Karpas-422 (cell line): ENCODE measurements around the gene ALPG. TPM values are rescaled to one million over a fixed set of nuclear protein-coding genes. Genes with fewer than 3 reads are reported as not detected.

Experiments
- DNase-seq: peaks from one replicate; pipeline ENCODE4 v3.0.0-alpha.2; 2015
- H2AFZ ChIP-seq: fragments of 200-600 bp; sonication (generic); 2 replicates; pipeline ENCODE4 v1.6.1; 2014; ENCODE audit warnings: antibody characterized with exemption, low read length, mixed read lengths
- H3K27ac ChIP-seq: fragments of 200-600 bp; sonication (generic); 2 replicates; pipeline ENCODE4 v1.5.1; 2014; ENCODE audit warnings: mild to moderate bottlenecking, low read length, moderate library complexity
- H3K27me3 ChIP-seq: fragments of 200-600 bp; sonication (generic); 2 replicates; pipeline ENCODE4 v1.6.1; 2014; ENCODE audit warnings: low read length, mixed read lengths
- H3K36me3 ChIP-seq: fragments of 200-600 bp; sonication (generic); 2 replicates; pipeline ENCODE4 v1.6.1; 2014; ENCODE audit warnings: low read length, mixed read lengths; ENCODE audit not compliant: insufficient read depth
- H3K4me1 ChIP-seq: fragments of 200-600 bp; sonication (generic); 2 replicates; pipeline ENCODE4 v1.6.1; 2014; ENCODE audit warnings: mild to moderate bottlenecking, low read length, mixed read lengths
- H3K4me2 ChIP-seq: fragments of 200-600 bp; sonication (generic); 2 replicates; pipeline ENCODE4 v1.6.1; 2014; ENCODE audit warnings: low read length, low read depth, mild to moderate bottlenecking; ENCODE audit not compliant: poor library complexity, severe bottlenecking
- H3K4me3 ChIP-seq: fragments of 200-600 bp; sonication (generic); 2 replicates; pipeline ENCODE4 v1.5.1; 2014; ENCODE audit warnings: mild to moderate bottlenecking, antibody characterized with exemption, low read length, mixed read lengths
- H3K79me2 ChIP-seq: fragments of 200-600 bp; sonication (generic); 2 replicates; pipeline ENCODE4 v1.6.1; 2014; ENCODE audit warnings: mild to moderate bottlenecking, low read length, mixed read lengths
- H3K9ac ChIP-seq: fragments of 200-600 bp; sonication (generic); 2 replicates; pipeline ENCODE4 v1.6.0; 2014; ENCODE audit warnings: low read length
- H3K9me2 ChIP-seq: fragments of 200-600 bp; sonication (generic), shearing (Covaris generic); replicated peaks from 2 replicates; pipeline ENCODE4 v1.6.0; 2014; ENCODE audit warnings: mild to moderate bottlenecking, low read length, moderate library complexity; ENCODE audit not compliant: insufficient read depth
- H3K9me3 ChIP-seq: fragments of 300-700, 200-600 bp; sonication (generic); 2 replicates; pipeline ENCODE4 v1.6.1; 2014; ENCODE audit warnings: low read length, mixed read lengths
- H4K20me1 ChIP-seq: fragments of 200-600 bp; sonication (generic); 2 replicates; pipeline ENCODE4 v1.6.1; 2014; ENCODE audit warnings: mild to moderate bottlenecking, antibody characterized with exemption, low read length, low read depth; ENCODE audit not compliant: insufficient read depth
- total RNA-seq: library from RNA; depleted of rRNA; stranded (reverse); fragments of >200 nt; shearing (Covaris generic); gene quantifications from 2 replicates; pipeline ENCODE4 v1.2.3, GENCODE V29; 2014; ENCODE audit warnings: low replicate concordance

ALPG gene
- total RNA-seq, 1 experiment from 2014 or later, result not detected

GRCh38 chr2:232411901-232412629 lies 5.4 kb downstream of the ALPG start:
- H3K9me2 ChIP-seq, result no peaks in the 10 kb centered on the region
- peak; percentile 57 for DNase-seq
- peak overlapping the region; percentile 29 for H3K4me2 ChIP-seq
- no peaks in the 10 kb centered on the region for H3K9me3 ChIP-seq
- no peak overlapping the region for H3K27ac ChIP-seq
- no peaks in the 10 kb centered on the region for H3K79me2 ChIP-seq
- H2AFZ ChIP-seq, result 0 out of 2 replicates have a peak overlapping the region, but pooled peaks have one; percentile 1
- no peaks in the 10 kb centered on the region for H4K20me1 ChIP-seq
- H3K4me1 ChIP-seq, result peaks cover 18% of the 10 kb centered on the region
- no peak overlapping the region for H3K9ac ChIP-seq
- no peaks in the 10 kb centered on the region for H3K27me3 ChIP-seq
- H3K36me3 ChIP-seq, result no peaks in the 10 kb centered on the region
- no peak overlapping the region for H3K4me3 ChIP-seq

- Histone ChIP-seq H3K27me3 (no peaks in the 10 kb centered on the region), H3K9me2 (no peaks in the 10 kb centered on the region), H2AFZ (0 out of 2 replicates have a peak overlapping the region, but pooled peaks have one; percentile 38), H3K79me2 (no peaks in the 10 kb centered on the region), H3K4me1 (peaks cover 18% of the 10 kb centered on the region), H3K4me3 (no peak overlapping the region), H4K20me1 (no peaks in the 10 kb centered on the region), H3K36me3 (no peaks in the 10 kb centered on the region), H3K9me3 (no peaks in the 10 kb centered on the region), H3K9ac (no peak overlapping the region), H3K4me2 (peak overlapping the region; percentile 29), H3K27ac (no peak overlapping the region)
- peak; percentile 26 for DNase-seq
Measured at GRCh38 chr2:232412986-232413385, 6.3 kb downstream of the ALPG start.

- Histone ChIP-seq H3K4me2 (no peak overlapping the region), H3K27ac (no peak overlapping the region)
Measured at GRCh38 chr2:232415138-232415690, 8.6 kb downstream of the ALPG start.

GRCh38 chr2:232415736-232416520 lies 9.3 kb downstream of the ALPG start:
- Histone ChIP-seq H3K4me3 (no peak overlapping the region), H3K36me3 (no peaks in the 10 kb centered on the region), H3K27ac (no peak overlapping the region), H3K4me1 (peaks cover 18% of the 10 kb centered on the region), H2AFZ (no peak overlapping the region), H3K79me2 (no peaks in the 10 kb centered on the region), H3K9me2 (no peaks in the 10 kb centered on the region), H3K9ac (no peak overlapping the region), H3K4me2 (no peak overlapping the region), H3K27me3 (no peaks in the 10 kb centered on the region), H4K20me1 (no peaks in the 10 kb centered on the region), H3K9me3 (no peaks in the 10 kb centered on the region)
- DNase-seq, result peak; percentile 25

More at GRCh38 chr2:232415138-232415690, 8.6 kb downstream of the ALPG start:
- H3K9me3 ChIP-seq, result no peaks in the 10 kb centered on the region
- H3K4me1 ChIP-seq, result peaks cover 18% of the 10 kb centered on the region
- H3K79me2 ChIP-seq, result no peaks in the 10 kb centered on the region
- H3K9me2 ChIP-seq, result no peaks in the 10 kb centered on the region
- DNase-seq, result peak; percentile 25
- H3K9ac ChIP-seq, result no peak overlapping the region
- no peak overlapping the region for H2AFZ ChIP-seq
- no peak overlapping the region for H3K4me3 ChIP-seq
- no peaks in the 10 kb centered on the region for H3K27me3 ChIP-seq
- no peaks in the 10 kb centered on the region for H4K20me1 ChIP-seq
- no peaks in the 10 kb centered on the region for H3K36me3 ChIP-seq

GRCh38 chr2:232416521-232417470 lies 10.2 kb downstream of the ALPG start:
- H3K79me2 ChIP-seq, result no peaks in the 10 kb centered on the region
- no peaks in the 10 kb centered on the region for H3K36me3 ChIP-seq
- H3K27ac ChIP-seq, result no peak overlapping the region
- H3K9me2 ChIP-seq, result no peaks in the 10 kb centered on the region
- H2AFZ ChIP-seq, result no peak overlapping the region
- peak; percentile 35 for DNase-seq
- H3K9me3 ChIP-seq, result no peaks in the 10 kb centered on the region
- no peak overlapping the region for H3K4me3 ChIP-seq
- H4K20me1 ChIP-seq, result no peaks in the 10 kb centered on the region
- H3K27me3 ChIP-seq, result no peaks in the 10 kb centered on the region
- no peak overlapping the region for H3K4me2 ChIP-seq
- no peak overlapping the region for H3K9ac ChIP-seq
- peaks cover 16% of the 10 kb centered on the region for H3K4me1 ChIP-seq

- peaks cover 2% of the 10 kb centered on the region; the same call in 1 of the 2 replicates for H3K36me3 ChIP-seq
Measured at GRCh38 chr2:232417489-232417888, 10.8 kb downstream of the ALPG start.

GRCh38 chr2:232418056-232418455 lies 11.4 kb downstream of the ALPG start:
- no peak overlapping the region for H3K4me3 ChIP-seq
- H3K9me2 ChIP-seq, result no peaks in the 10 kb centered on the region
- no peaks in the 10 kb centered on the region for H3K9me3 ChIP-seq
- peaks cover 13% of the 10 kb centered on the region for H3K4me1 ChIP-seq
- H3K4me2 ChIP-seq, result no peak overlapping the region
- no peaks in the 10 kb centered on the region; the same call in 1 of the 2 replicates for H3K27me3 ChIP-seq
- no peak for DNase-seq
- H3K36me3 ChIP-seq, result peaks cover 4% of the 10 kb centered on the region; the same call in 1 of the 2 replicates
- H2AFZ ChIP-seq, result no peak overlapping the region
- H3K27ac ChIP-seq, result no peak overlapping the region
- no peaks in the 10 kb centered on the region for H3K79me2 ChIP-seq
- H4K20me1 ChIP-seq, result no peaks in the 10 kb centered on the region
- no peak overlapping the region for H3K9ac ChIP-seq

More at GRCh38 chr2:232417489-232417888, 10.8 kb downstream of the ALPG start:
- H2AFZ ChIP-seq, result no peak overlapping the region
- no peaks in the 10 kb centered on the region for H4K20me1 ChIP-seq
- DNase-seq, result no peak
- H3K4me2 ChIP-seq, result no peak overlapping the region
- peaks cover 13% of the 10 kb centered on the region for H3K4me1 ChIP-seq
- H3K4me3 ChIP-seq, result no peak overlapping the region
- no peak overlapping the region for H3K9ac ChIP-seq
- H3K27me3 ChIP-seq, result no peaks in the 10 kb centered on the region; the same call in 1 of the 2 replicates
- no peak overlapping the region for H3K27ac ChIP-seq
- no peaks in the 10 kb centered on the region for H3K9me2 ChIP-seq
- H3K9me3 ChIP-seq, result no peaks in the 10 kb centered on the region
- no peaks in the 10 kb centered on the region for H3K79me2 ChIP-seq
